Astrocyte (in vitro differentiated cells and primary cell): ENCODE measurements around the gene RALGAPA1. TPM values are rescaled to one million over a fixed set of nuclear protein-coding genes. Genes with fewer than 3 reads are reported as not detected.
A peak's percentile ranks its signal among the peaks of the same experiment; 100 is the strongest.

Experiments used
- DNase-seq: peaks from one replicate; pipeline ENCODE4 v3.0.0-alpha.2; 2010; ENCODE audit warnings: low read depth
- FAIRE-seq: peaks from 2 replicates; lab custom pipeline; 2011; peaks lifted over from hg19 to GRCh38; lab: Jason Lieb, UNC
- H2AFZ ChIP-seq: 2 replicates; pipeline ENCODE4 v1.6.0; 2012; ENCODE audit warnings: low read depth, low read length, inconsistent platforms
- H3K27ac ChIP-seq: 2 replicates; pipeline ENCODE4 v1.5.1; 2011; ENCODE audit warnings: low read depth, low read length, inconsistent platforms
- H3K27me3 ChIP-seq: 2 replicates; pipeline ENCODE4 v1.6.0; 2011; ENCODE audit warnings: low read length, inconsistent platforms; ENCODE audit not compliant: insufficient read depth
- H3K36me3 ChIP-seq: 2 replicates; pipeline ENCODE4 v1.5.1; 2011; ENCODE audit warnings: low read length, inconsistent platforms; ENCODE audit not compliant: insufficient read depth
- H3K4me1 ChIP-seq: 2 replicates; pipeline ENCODE4 v1.5.1; 2011; ENCODE audit warnings: low read length, inconsistent platforms; ENCODE audit not compliant: insufficient read depth
- H3K4me2 ChIP-seq: 2 replicates; pipeline ENCODE4 v1.6.0; 2012; ENCODE audit warnings: low read length, inconsistent platforms
- H3K4me3 ChIP-seq: 2 replicates; pipeline ENCODE4 v1.5.1; 2011; ENCODE audit warnings: low read depth, mild to moderate bottlenecking, low read length, inconsistent platforms; ENCODE audit not compliant: insufficient read depth
- H3K79me2 ChIP-seq: 2 replicates; pipeline ENCODE4 v1.6.0; 2012; ENCODE audit warnings: mild to moderate bottlenecking, low read length, inconsistent platforms; ENCODE audit not compliant: insufficient read depth
- H3K9ac ChIP-seq: 2 replicates; pipeline ENCODE4 v1.6.0; 2012; ENCODE audit warnings: mild to moderate bottlenecking, low read length, inconsistent platforms
- H3K9me3 ChIP-seq: 2 replicates; pipeline ENCODE4 v1.5.1; 2012; ENCODE audit warnings: low read depth, mild to moderate bottlenecking, low read length, inconsistent platforms; ENCODE audit not compliant: insufficient read depth
- H4K20me1 ChIP-seq: 2 replicates; pipeline ENCODE4 v1.6.0; 2012; ENCODE audit warnings: low read length, inconsistent platforms; ENCODE audit not compliant: insufficient read depth
- H3K27ac Mint-ChIP-seq: one replicate; pipeline ENCODE4 v1.8.0; 2021; ENCODE audit warnings: mild to moderate bottlenecking, mixed read lengths; ENCODE audit not compliant: unreplicated experiment
- H3K27me3 Mint-ChIP-seq: one replicate; pipeline ENCODE4 v1.8.0; 2021; ENCODE audit warnings: low read depth, mixed read lengths; ENCODE audit not compliant: unreplicated experiment
- H3K36me3 Mint-ChIP-seq: one replicate; pipeline ENCODE4 v1.8.0; 2021; ENCODE audit warnings: low read depth, mixed read lengths; ENCODE audit not compliant: unreplicated experiment
- H3K4me1 Mint-ChIP-seq: one replicate; pipeline ENCODE4 v1.8.0; 2021; ENCODE audit warnings: low read depth, mixed read lengths; ENCODE audit not compliant: unreplicated experiment
- H3K4me3 Mint-ChIP-seq: one replicate; pipeline ENCODE4 v1.8.0; 2021; ENCODE audit warnings: mild to moderate bottlenecking, moderate library complexity, mixed read lengths; ENCODE audit not compliant: unreplicated experiment
- H3K9me3 Mint-ChIP-seq: one replicate; pipeline ENCODE4 v1.8.0; 2021; ENCODE audit warnings: mild to moderate bottlenecking, mixed read lengths; ENCODE audit not compliant: unreplicated experiment
- EZH2 ChIP-seq: IDR thresholded peaks from 2 replicates; pipeline ENCODE4 v1.6.1; 2012; ENCODE audit warnings: mild to moderate bottlenecking, low read length, inconsistent platforms; ENCODE audit not compliant: insufficient read depth
- total RNA-seq: library from RNA; stranded (reverse); gene quantifications from 2 replicates; pipeline ENCODE4 v1.2.1, GENCODE V29; 2021
- TF ChIP-seq, protein P1 (sequence below): IDR thresholded peaks from 2 replicates; pipeline ENCODE4 v1.5.1; 2011; ENCODE audit warnings: low read depth, mild to moderate bottlenecking, inconsistent platforms, low read length, moderate library complexity; ENCODE audit not compliant: insufficient read depth

RALGAPA1 gene
- total RNA-seq, 1 donor from 2014 or later = 24.8 TPM

DNA sequence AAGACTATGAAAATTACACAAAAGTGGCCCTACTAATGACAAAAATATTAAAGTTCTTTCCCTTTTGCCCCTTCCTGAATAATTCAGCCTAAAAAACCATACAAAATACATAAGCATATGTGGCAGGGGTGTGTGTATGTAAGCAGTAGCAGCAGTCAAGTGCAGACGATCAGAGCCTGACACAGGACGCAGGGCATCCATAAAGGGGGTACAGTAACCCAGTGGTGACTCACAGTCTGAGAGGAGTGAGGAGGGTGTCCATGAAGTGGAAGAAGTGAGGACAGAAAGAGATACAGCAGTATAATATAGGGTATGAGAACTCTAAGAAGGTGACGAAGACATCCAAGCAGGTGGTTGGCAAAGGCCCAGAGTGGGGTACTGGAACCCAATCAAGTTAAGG, 56.7 kb downstream of the RALGAPA1 start:
- no peak overlapping the region for H3K4me2 ChIP-seq
- H3K27me3 Mint-ChIP-seq = no peaks in the 10 kb centered on the region
- no peak for DNase-seq
- peaks cover 2% of the 10 kb centered on the region for H3K36me3 Mint-ChIP-seq
- no peak overlapping the region for H3K4me3 ChIP-seq
- no peaks in the 10 kb centered on the region for H3K4me1 ChIP-seq
- no peak overlapping the region for H3K9ac ChIP-seq
- H3K9me3 ChIP-seq = no peaks in the 10 kb centered on the region
- H3K4me3 Mint-ChIP-seq = no peak overlapping the region
- no peak overlapping the region for H3K27ac Mint-ChIP-seq
- no peak for FAIRE-seq
- no peaks in the 10 kb centered on the region for H3K4me1 Mint-ChIP-seq
- no peaks in the 10 kb centered on the region for H3K27me3 ChIP-seq
- no peak overlapping the region for H2AFZ ChIP-seq
- no peaks in the 10 kb centered on the region for H3K9me3 Mint-ChIP-seq
- TF ChIP-seq EZH2 = no peak
- TF ChIP-seq, protein P1, sequence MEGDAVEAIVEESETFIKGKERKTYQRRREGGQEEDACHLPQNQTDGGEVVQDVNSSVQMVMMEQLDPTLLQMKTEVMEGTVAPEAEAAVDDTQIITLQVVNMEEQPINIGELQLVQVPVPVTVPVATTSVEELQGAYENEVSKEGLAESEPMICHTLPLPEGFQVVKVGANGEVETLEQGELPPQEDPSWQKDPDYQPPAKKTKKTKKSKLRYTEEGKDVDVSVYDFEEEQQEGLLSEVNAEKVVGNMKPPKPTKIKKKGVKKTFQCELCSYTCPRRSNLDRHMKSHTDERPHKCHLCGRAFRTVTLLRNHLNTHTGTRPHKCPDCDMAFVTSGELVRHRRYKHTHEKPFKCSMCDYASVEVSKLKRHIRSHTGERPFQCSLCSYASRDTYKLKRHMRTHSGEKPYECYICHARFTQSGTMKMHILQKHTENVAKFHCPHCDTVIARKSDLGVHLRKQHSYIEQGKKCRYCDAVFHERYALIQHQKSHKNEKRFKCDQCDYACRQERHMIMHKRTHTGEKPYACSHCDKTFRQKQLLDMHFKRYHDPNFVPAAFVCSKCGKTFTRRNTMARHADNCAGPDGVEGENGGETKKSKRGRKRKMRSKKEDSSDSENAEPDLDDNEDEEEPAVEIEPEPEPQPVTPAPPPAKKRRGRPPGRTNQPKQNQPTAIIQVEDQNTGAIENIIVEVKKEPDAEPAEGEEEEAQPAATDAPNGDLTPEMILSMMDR = no peak
- no peaks in the 10 kb centered on the region for H3K79me2 ChIP-seq
- peaks cover 6% of the 10 kb centered on the region for H3K36me3 ChIP-seq
- H3K27ac ChIP-seq = no peak overlapping the region
- no peaks in the 10 kb centered on the region for H4K20me1 ChIP-seq

DNA sequence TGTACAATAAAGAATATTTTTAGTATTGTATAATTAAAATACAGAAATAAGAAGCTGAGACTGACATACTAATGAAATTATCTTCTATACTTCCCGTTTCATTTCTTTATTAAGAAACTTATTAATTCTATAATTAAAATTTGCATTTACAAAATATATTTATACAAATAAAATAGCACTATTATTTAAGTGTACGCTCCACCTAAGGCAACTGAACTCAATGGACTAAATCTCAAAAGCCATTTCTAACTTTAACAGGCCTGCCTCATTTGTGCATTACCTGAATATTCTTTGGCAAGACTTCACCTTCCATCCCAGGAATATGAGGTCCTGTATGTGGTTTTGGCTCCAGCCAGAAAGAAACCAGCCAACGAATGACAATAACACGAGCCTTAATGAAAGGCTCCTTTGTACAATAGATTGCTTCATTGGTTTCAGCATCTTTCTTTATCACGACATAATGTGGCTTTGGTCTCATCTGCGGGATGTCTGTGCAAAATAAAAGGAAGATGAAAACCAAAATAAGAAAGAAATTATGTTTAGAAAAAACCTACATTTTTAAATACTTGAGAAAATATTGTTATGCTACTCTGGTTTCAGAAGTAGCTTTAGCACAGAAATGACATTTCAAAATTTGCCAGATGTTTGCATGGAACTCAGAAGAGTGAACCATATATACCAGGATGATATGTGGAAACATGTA, 58.7 kb downstream of the RALGAPA1 start:
- Histone ChIP-seq H3K9ac (no peak overlapping the region), H3K4me3 (no peak overlapping the region), H3K27me3 (no peaks in the 10 kb centered on the region), H2AFZ (no peak overlapping the region), H3K4me2 (no peak overlapping the region), H3K79me2 (no peaks in the 10 kb centered on the region), H3K9me3 (no peaks in the 10 kb centered on the region), H3K4me1 (no peaks in the 10 kb centered on the region), H4K20me1 (no peaks in the 10 kb centered on the region), H3K36me3 (peaks cover 4% of the 10 kb centered on the region), H3K27ac (no peak overlapping the region)
- Mint-ChIP-seq H3K4me1 (no peaks in the 10 kb centered on the region), H3K9me3 (no peaks in the 10 kb centered on the region), H3K4me3 (no peak overlapping the region), H3K27me3 (no peaks in the 10 kb centered on the region), H3K36me3 (peaks cover 2% of the 10 kb centered on the region), H3K27ac (no peak overlapping the region)
- FAIRE-seq (no peak), DNase-seq (no peak)
- no peak for TF ChIP-seq EZH2
- TF ChIP-seq, protein P1 = no peak

DNA sequence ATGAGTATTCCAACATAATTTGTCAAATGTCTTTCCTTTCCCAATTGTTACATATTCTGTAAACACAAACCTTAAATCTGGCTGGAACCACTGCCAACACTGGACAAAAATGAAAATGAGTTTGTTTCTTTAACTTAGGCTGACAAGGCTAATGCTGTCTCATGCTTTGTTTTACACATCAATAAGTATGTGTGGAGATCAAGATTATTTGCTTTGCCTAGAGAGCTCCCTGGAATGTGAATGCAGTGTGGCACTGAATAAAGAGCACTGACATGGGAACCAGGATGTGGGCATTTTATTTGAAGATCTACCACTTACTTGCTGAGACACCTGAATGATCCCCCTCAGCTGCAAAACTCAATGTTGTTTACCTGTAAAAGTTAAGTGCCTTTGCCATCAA, 61.7 kb downstream of the RALGAPA1 start:
- Histone ChIP-seq H3K9ac (no peak overlapping the region), H4K20me1 (no peaks in the 10 kb centered on the region), H3K4me2 (no peak overlapping the region), H3K4me3 (no peak overlapping the region), H3K27ac (no peak overlapping the region), H2AFZ (no peak overlapping the region), H3K9me3 (no peaks in the 10 kb centered on the region), H3K36me3 (no peaks in the 10 kb centered on the region), H3K4me1 (no peaks in the 10 kb centered on the region), H3K79me2 (no peaks in the 10 kb centered on the region), H3K27me3 (no peaks in the 10 kb centered on the region)
- Mint-ChIP-seq H3K27ac (no peak overlapping the region), H3K4me3 (no peak overlapping the region), H3K36me3 (no peaks in the 10 kb centered on the region), H3K27me3 (no peaks in the 10 kb centered on the region), H3K9me3 (no peaks in the 10 kb centered on the region), H3K4me1 (no peaks in the 10 kb centered on the region)
- DNase-seq (peak; percentile 44), FAIRE-seq (no peak)
- TF ChIP-seq, protein P1 = no peak
- no peak for TF ChIP-seq EZH2
